ENCODE results near the gene TCF12.
A peak's percentile ranks its signal among the peaks of the same experiment; 100 is the strongest.

The TCF12 gene

DNA sequence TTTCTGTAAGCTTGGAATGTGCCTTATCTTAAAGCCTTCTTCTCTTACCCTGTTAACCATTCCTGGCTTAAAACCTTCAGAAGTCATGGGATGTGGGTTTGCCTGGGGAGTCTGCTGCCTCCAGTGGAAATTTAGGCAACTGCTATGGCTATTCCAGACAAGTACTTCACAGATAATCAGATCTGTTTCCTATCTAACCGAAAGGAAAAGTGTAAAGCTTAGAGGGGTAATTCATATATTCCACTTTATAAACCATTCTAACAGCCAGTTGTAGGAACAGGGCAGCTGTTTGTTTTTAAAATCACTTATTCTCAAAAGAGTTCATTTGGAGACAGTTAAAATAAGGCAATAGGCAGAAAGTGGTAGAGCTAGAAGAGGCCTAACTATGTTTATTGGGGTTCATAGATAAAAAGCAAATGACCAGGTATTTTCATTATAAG lies 219.9 kb downstream of the TCF12 start:
- TF ChIP-seq, protein P1, sequence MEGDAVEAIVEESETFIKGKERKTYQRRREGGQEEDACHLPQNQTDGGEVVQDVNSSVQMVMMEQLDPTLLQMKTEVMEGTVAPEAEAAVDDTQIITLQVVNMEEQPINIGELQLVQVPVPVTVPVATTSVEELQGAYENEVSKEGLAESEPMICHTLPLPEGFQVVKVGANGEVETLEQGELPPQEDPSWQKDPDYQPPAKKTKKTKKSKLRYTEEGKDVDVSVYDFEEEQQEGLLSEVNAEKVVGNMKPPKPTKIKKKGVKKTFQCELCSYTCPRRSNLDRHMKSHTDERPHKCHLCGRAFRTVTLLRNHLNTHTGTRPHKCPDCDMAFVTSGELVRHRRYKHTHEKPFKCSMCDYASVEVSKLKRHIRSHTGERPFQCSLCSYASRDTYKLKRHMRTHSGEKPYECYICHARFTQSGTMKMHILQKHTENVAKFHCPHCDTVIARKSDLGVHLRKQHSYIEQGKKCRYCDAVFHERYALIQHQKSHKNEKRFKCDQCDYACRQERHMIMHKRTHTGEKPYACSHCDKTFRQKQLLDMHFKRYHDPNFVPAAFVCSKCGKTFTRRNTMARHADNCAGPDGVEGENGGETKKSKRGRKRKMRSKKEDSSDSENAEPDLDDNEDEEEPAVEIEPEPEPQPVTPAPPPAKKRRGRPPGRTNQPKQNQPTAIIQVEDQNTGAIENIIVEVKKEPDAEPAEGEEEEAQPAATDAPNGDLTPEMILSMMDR (IDR thresholded peaks at IDR 0.05; ENCODE audit: insufficient read depth, low read length, missing control alignments), result peak; percentile 68
- CTCF ChIA-PET, result interaction anchor here (0.6 to 2.9 kb wide), 35 partner anchors 8 to 647 kb away, joined by 3 to 19 read pairs (median 4); partner anchors contain the start of gene TCF12
- H3K4me3 ChIP-seq (ENCODE audit: low read depth, low read length), result no peak overlapping the region
- POLR2A ChIA-PET, result no interaction called here
- DNase-seq (ENCODE audit: low read depth, low spot score), result no peak

DNA sequence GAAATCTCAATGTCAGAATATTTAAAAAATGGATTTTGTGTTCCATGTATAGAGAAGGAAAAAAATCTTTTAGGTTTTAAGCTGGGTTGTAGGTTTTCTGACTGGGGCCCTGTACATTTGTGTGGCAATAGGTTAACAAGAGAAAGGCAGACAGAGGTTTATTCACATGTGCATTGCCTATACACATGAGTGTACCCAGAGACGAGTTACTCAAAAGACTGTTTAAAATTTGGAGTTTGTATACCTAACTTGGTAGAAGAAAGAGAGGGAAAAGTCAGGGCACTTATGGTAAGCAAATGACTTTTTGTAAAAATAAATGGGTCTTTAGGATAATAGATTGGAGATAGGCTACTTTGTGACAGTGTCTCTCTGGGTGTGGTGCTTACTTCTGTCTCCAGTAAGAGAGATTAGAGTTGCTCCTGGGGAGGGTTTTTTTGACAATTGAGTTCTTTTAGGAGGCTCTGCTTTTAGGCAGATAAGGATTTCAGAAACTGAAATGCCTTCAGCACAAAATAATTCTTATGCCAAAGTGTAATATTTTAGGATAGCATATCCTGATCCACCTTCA lies 225.2 kb downstream of the TCF12 start:
- TF ChIP-seq, protein P1 (IDR thresholded peaks at IDR 0.05; ENCODE audit: insufficient read depth, low read length, missing control alignments), result no peak
- no peak for DNase-seq (ENCODE audit: low read depth, low spot score)
- ChIA-PET POLR2A (no interaction called here), CTCF (interaction anchor here (0.9 to 2.9 kb wide), 5 partner anchors 70 to 384 kb away, joined by 3 to 24 read pairs (median 4); no protein-coding TSS in a partner anchor)
- H3K4me3 ChIP-seq (ENCODE audit: low read depth, low read length), result no peak overlapping the region

DNA sequence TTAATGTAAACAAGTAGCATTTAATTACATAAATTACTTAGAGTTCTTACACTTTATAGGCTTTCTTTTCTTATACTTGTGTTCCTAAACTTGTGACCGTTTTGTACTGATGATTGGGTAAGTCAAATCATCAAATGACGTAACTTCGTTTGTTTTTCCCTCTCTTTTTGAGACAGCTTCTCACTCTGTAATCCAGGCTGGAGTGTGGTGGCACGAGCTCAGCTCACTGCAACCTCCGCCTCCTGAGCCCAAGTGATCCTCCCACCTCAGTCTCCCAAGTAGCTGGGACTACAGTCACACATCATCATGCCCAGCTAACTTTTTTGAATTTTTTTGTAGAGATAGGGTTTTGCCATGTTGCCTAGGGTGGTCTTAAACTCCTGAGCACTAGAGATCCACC lies 226.0 kb downstream of the TCF12 start:
- no peak overlapping the region for H3K4me3 ChIP-seq (ENCODE audit: low read depth, low read length)
- no peak for DNase-seq (ENCODE audit: low read depth, low spot score)
- CTCF ChIA-PET, result interaction anchor here (0.8 to 8.8 kb wide), 18 partner anchors 9 to 654 kb away, joined by 3 to 172 read pairs (median 17); no protein-coding TSS in a partner anchor
- TF ChIP-seq, protein P1 (IDR thresholded peaks at IDR 0.05; ENCODE audit: insufficient read depth, low read length, missing control alignments), result no peak
- POLR2A ChIA-PET, result no interaction called here

DNA sequence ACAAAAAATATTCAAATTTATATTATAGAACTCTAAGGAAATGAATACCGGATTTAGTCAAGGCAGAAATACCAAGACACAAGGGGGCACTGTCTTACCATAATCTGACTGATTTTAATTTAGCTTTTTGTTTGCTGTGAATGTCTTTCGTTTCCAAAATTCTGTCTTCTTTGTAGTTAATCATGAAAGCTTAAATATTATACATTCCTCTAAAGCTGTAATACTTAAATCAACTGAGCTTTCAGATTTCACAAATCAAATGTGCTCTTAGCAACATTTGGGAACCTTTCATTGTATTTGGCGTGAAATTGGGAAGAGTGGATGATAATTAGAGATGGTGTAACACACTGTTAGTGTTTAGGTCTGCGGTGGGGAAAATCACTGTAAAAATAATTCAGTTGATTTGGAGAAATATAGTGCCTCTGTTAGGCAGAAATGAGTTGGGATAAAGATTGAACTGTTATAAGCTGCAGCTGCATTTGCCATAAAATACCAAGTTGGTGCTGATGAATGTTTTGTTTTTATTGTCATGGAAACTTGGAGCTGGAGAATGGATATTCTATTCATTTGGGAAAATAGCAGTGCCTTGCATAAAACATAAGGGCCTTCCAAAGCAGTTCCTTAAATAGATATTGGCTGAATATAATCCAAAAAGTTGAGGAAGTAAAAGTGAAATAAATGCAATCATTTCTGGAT lies 228.2 kb downstream of the TCF12 start:
- ChIA-PET CTCF (interaction anchor here (0.7 to 8.8 kb wide), 57 partner anchors 9 to 655 kb away, joined by 3 to 172 read pairs (median 5); partner anchors contain the start of gene TCF12), POLR2A (interaction anchor here (0.5 to 0.6 kb wide), 2 partner anchors 59 to 73 kb away, joined by 3 read pairs; no protein-coding TSS in a partner anchor)
- peak overlapping the region; percentile 16; the same call in 1 of the 2 replicates for H3K4me3 ChIP-seq (ENCODE audit: low read depth, low read length)
- DNase-seq (ENCODE audit: low read depth, low spot score), result no peak
- TF ChIP-seq, protein P1 (IDR thresholded peaks at IDR 0.05; ENCODE audit: insufficient read depth, low read length, missing control alignments), result peak; percentile 47

DNA sequence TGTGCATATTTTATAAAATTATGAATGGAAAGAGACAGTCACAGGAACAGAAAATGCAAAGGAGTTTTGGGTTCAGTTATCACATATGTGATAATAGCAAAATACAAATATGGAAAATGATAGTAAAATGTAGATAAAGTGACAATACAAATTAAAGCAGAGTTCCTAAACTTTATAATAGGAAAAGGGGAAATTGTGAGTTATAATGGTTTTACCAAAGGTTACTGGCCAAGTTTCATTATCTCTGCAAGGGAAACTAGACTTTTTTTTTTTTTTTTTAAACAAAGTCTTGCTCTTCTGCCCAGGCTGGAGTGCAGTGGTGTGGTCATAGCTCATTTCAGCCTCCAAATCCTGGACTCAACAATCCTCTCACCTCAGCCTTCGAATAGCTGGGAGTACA lies 229.2 kb downstream of the TCF12 start:
- CTCF ChIA-PET, result interaction anchor here (0.6 to 8.8 kb wide), 32 partner anchors 8 to 656 kb away, joined by 3 to 172 read pairs (median 8); partner anchors contain the start of gene TCF12
- POLR2A ChIA-PET, result no interaction called here
- H3K4me3 ChIP-seq (ENCODE audit: low read depth, low read length), result no peak overlapping the region
- no peak for DNase-seq (ENCODE audit: low read depth, low spot score)
- TF ChIP-seq, protein P1 (IDR thresholded peaks at IDR 0.05; ENCODE audit: insufficient read depth, low read length, missing control alignments), result no peak

DNA sequence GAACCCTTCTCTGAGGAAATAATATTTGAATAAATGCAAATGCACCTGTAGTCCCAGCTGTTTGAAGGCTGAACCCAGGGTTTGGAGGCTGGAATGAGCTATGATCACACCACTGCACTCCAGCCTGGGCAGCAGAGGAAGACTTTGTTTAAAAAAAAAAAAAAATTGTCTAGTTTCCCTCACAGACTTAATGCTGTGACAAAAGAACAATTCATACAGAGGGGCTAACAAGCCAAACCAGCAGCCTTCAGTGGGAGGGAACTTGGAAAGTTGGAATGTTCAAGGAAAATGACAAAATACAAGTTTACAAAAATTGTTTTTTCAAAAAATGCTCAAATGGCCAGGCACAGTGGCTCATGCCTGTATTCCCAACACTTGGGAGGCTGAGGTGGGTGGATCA lies 229.8 kb downstream of the TCF12 start:
- H3K4me3 ChIP-seq (ENCODE audit: low read depth, low read length), result no peak overlapping the region
- TF ChIP-seq, protein P1 (IDR thresholded peaks at IDR 0.05; ENCODE audit: insufficient read depth, low read length, missing control alignments), result no peak
- ChIA-PET POLR2A (no interaction called here), CTCF (interaction anchor here (0.9 to 8.8 kb wide), 12 partner anchors 9 to 394 kb away, joined by 3 to 172 read pairs (median 4); no protein-coding TSS in a partner anchor)
- no peak for DNase-seq (ENCODE audit: low read depth, low spot score)
